GM12874 (cell line): ENCODE data around the gene ABCC6.

Experiments used
- CTCF ChIP-seq: IDR thresholded peaks from 2 replicates; pipeline ENCODE4 v1.5.1; 2011; ENCODE audit warnings: low read depth, mild to moderate bottlenecking, control low read depth, low read length, moderate library complexity; ENCODE audit not compliant: insufficient read depth

ABCC6 gene

GRCh38 chr16:16159662-16160061 is 63.6 kb downstream of the ABCC6 start:
- TF ChIP-seq CTCF, result no peak

GRCh38 chr16:16158741-16159374 is 64.4 kb downstream of the ABCC6 start:
- TF ChIP-seq CTCF, result no peak

GRCh38 chr16:16158082-16158658 is 65.1 kb downstream of the ABCC6 start:
- TF ChIP-seq CTCF, result no peak

- no peak for TF ChIP-seq CTCF
Measured at GRCh38 chr16:16157166-16157565, 66.1 kb downstream of the ABCC6 start.

GRCh38 chr16:16155234-16155633 is 68.1 kb downstream of the ABCC6 start:
- TF ChIP-seq CTCF, result no peak

GRCh38 chr16:16154281-16154951 is 68.9 kb downstream of the ABCC6 start:
- TF ChIP-seq CTCF, result no peak

GRCh38 chr16:16151315-16151714 is 72.0 kb downstream of the ABCC6 start:
- no peak for TF ChIP-seq CTCF
